ENCODE data around the gene FANCB. TPM values are rescaled to one million over a fixed set of nuclear protein-coding genes. Genes with fewer than 3 reads are reported as not detected.

FANCB gene
- polyA plus RNA-seq, 1 of the 3 experiments (the other 2 are of a cell fraction): 0.81 TPM

- Histone ChIP-seq H3F3A (replicated peaks; ENCODE audit: insufficient read depth) (peaks cover 12% of the 10 kb centered on the region), H3K27me3 (ENCODE audit: insufficient read depth) (no peaks in the 10 kb centered on the region), H3K79me2 (ENCODE audit: insufficient read depth) (peaks cover 37% of the 10 kb centered on the region), H3K4me2 (peak overlapping the region; percentile 57; the same call in 1 of the 2 replicates), H3K4me1 (ENCODE audit: control insufficient read depth in 1 of 2, insufficient read depth in 2 of 2, low read depth in 1 of 2, low read length in 1 of 2) (no peaks in the 10 kb centered on the region), H2AFZ (ENCODE audit: low read depth) (no peak overlapping the region), H3K27ac (ENCODE audit: low read depth in 2 of 2, low read length in 1 of 2) (peak overlapping the region in 1 of 2 experiments; percentile 68; a peak in 3 of 4 replicates), H4K20me1 (ENCODE audit: insufficient read depth) (no peaks in the 10 kb centered on the region), H3K9me3 (0 out of 2 replicates have a peak, but pooled peaks cover 16% of the 10 kb centered on the region), H3K9me2 (no peaks in the 10 kb centered on the region), H3K4me3 (ENCODE audit: low read depth in 2 of 2, low read length in 1 of 2) (no peak overlapping the region), H3K9ac (no peak overlapping the region), H3K36me3 (replicated peaks in 1 of 2; ENCODE audit: control insufficient read depth in 1 of 2, insufficient read depth in 2 of 2, low read length in 1 of 2) (peaks cover 0 to 18% of the 10 kb centered on the region in 2 experiments)
- no peak for DNase-seq
- CTCF ChIA-PET: no interaction called here
- POLR2A ChIA-PET: no interaction called here
- 5% methylated on average over 1 of the region's 1 CpG for WGBS (ENCODE audit: low lambda C conversion rate)
- TF ChIP-seq TEAD4 (IDR thresholded peaks at IDR 0.05; ENCODE audit: borderline replicate concordance, insufficient read depth): 0 out of 2 replicates have a peak, but pooled peaks have one; percentile 38
- TF ChIP-seq GATA2 (CRISPR knock-in tag; IDR thresholded peaks at IDR 0.05): no peak
- TF ChIP-seq JUND (IDR thresholded peaks at IDR 0.05): peak; percentile 32; the same call in 1 of the 2 replicates
- TF ChIP-seq FOSL2 (IDR thresholded peaks at IDR 0.05; ENCODE audit: borderline replicate concordance, low read depth): peak; percentile 18; the same call in 1 of the 2 replicates
- peak; percentile 64 for TF ChIP-seq PBX3 (IDR thresholded peaks at IDR 0.05)
- no peak for TF ChIP-seq USF1 (IDR thresholded peaks at IDR 0.05; ENCODE audit: borderline replicate concordance, low read depth)
- no peak for TF ChIP-seq RXRA (IDR thresholded peaks at IDR 0.05; ENCODE audit: borderline replicate concordance, low read depth)
- peak; percentile 43 for TF ChIP-seq TCF12 (IDR thresholded peaks at IDR 0.05)
- TF ChIP-seq YY1 (IDR thresholded peaks at IDR 0.05; ENCODE audit: low read depth): no peak
- no peak for TF ChIP-seq SMC3 (IDR thresholded peaks at IDR 0.05; ENCODE audit: low read depth, low read length)
- TF ChIP-seq NFIC (IDR thresholded peaks at IDR 0.05; ENCODE audit: borderline replicate concordance): no peak
These were observed 8.2 kb downstream of the FANCB start for GRCh38 chrX:14864631-14865030.

GRCh38 chrX:14851526-14851925 is 21.3 kb downstream of the FANCB start:
- CTCF ChIA-PET: no interaction called here
- Histone ChIP-seq H3K4me3 (ENCODE audit: low read depth in 2 of 2, low read length in 1 of 2) (no peak overlapping the region), H3K9me2 (no peaks in the 10 kb centered on the region), H4K20me1 (ENCODE audit: insufficient read depth) (no peaks in the 10 kb centered on the region), H2AFZ (ENCODE audit: low read depth) (no peak overlapping the region), H3K79me2 (ENCODE audit: insufficient read depth) (no peaks in the 10 kb centered on the region), H3F3A (replicated peaks; ENCODE audit: insufficient read depth) (peaks cover 2% of the 10 kb centered on the region), H3K9me3 (no peaks in the 10 kb centered on the region), H3K9ac (no peak overlapping the region), H3K36me3 (replicated peaks in 1 of 2; ENCODE audit: control insufficient read depth in 1 of 2, insufficient read depth in 2 of 2, low read length in 1 of 2) (peaks cover 0 to 5% of the 10 kb centered on the region in 2 experiments), H3K4me2 (no peak overlapping the region), H3K27ac (ENCODE audit: low read depth in 2 of 2, low read length in 1 of 2) (no peak overlapping the region), H3K27me3 (ENCODE audit: insufficient read depth) (no peaks in the 10 kb centered on the region), H3K4me1 (ENCODE audit: control insufficient read depth in 1 of 2, insufficient read depth in 2 of 2, low read depth in 1 of 2, low read length in 1 of 2) (no peaks in the 10 kb centered on the region)
- no peak for DNase-seq
- POLR2A ChIA-PET: no interaction called here
- WGBS (ENCODE audit: low lambda C conversion rate): 44% methylated on average over 3 of the region's 3 CpGs
- no peak for TF ChIP-seq FOSL2 (IDR thresholded peaks at IDR 0.05; ENCODE audit: borderline replicate concordance, low read depth)
- TF ChIP-seq RAD21 (IDR thresholded peaks at IDR 0.05; ENCODE audit: low read length): no peak
- no peak for TF ChIP-seq TAF1 (IDR thresholded peaks at IDR 0.05; ENCODE audit: borderline replicate concordance, low read depth, low read length)
- no peak for TF ChIP-seq JUND (IDR thresholded peaks at IDR 0.05)
- no peak for TF ChIP-seq RCOR1 (IDR thresholded peaks at IDR 0.05; ENCODE audit: low read length)
- TF ChIP-seq MXI1 (IDR thresholded peaks at IDR 0.05; ENCODE audit: low read depth, low read length): no peak
- TF ChIP-seq RFX5 (IDR thresholded peaks at IDR 0.05; ENCODE audit: low read length): no peak
- no peak for TF ChIP-seq ELF1 (IDR thresholded peaks at IDR 0.05)
- TF ChIP-seq FOXJ3 (CRISPR knock-in tag; IDR thresholded peaks at IDR 0.05): no peak
- TF ChIP-seq GATA2 (CRISPR knock-in tag; IDR thresholded peaks at IDR 0.05): no peak
- TF ChIP-seq EP300 (IDR thresholded peaks at IDR 0.05; ENCODE audit: borderline replicate concordance in 1 of 2, low read depth in 1 of 2, low read length in 1 of 2): no peak
- TF ChIP-seq NFIC (IDR thresholded peaks at IDR 0.05; ENCODE audit: borderline replicate concordance): no peak
- no peak for TF ChIP-seq CTCF (IDR thresholded peaks at IDR 0.05)
- TF ChIP-seq SIN3A (IDR thresholded peaks at IDR 0.05; ENCODE audit: borderline replicate concordance, low read depth, low read length): no peak
- no peak for TF ChIP-seq GABPA (IDR thresholded peaks at IDR 0.05; ENCODE audit: low read depth)
